WERI-Rb-1 (cell line): ENCODE results near the gene MAG.

Source experiments
- DNase-seq: peaks from one replicate; pipeline ENCODE4 v3.0.0-alpha.2; 2020
- H3K27ac ChIP-seq: fragments of 250-450 bp; sonication (Bioruptor Pico); 2 replicates; pipeline ENCODE4 v1.5.1; 2020; ENCODE audit warnings: mild to moderate bottlenecking, moderate library complexity
- H3K27me3 ChIP-seq: fragments of 250-450 bp; sonication (Bioruptor Pico); 2 replicates; pipeline ENCODE4 v1.5.1; 2021; ENCODE audit warnings: mild to moderate bottlenecking, low read depth, moderate library complexity; ENCODE audit not compliant: insufficient read depth, severe bottlenecking
- H3K36me3 ChIP-seq: fragments of 250-450 bp; sonication (Bioruptor Pico); 2 replicates; pipeline ENCODE4 v1.5.1; 2020; ENCODE audit warnings: mild to moderate bottlenecking, moderate library complexity
- H3K4me3 ChIP-seq: 2 replicates; pipeline ENCODE4 v1.5.1; 2011; ENCODE audit warnings: low read depth, mild to moderate bottlenecking, control low read depth, low read length
- H3K9me3 ChIP-seq: fragments of 250-450 bp; sonication (Bioruptor Pico); 2 replicates; pipeline ENCODE4 v1.5.1; 2021; ENCODE audit warnings: mild to moderate bottlenecking, moderate library complexity; ENCODE audit not compliant: severe bottlenecking
- TF ChIP-seq, protein P1 (sequence below): IDR thresholded peaks from 2 replicates; pipeline ENCODE4 v1.5.1; 2011; ENCODE audit warnings: low read depth, mild to moderate bottlenecking, control low read depth, inconsistent platforms, low read length

The MAG gene

DNA sequence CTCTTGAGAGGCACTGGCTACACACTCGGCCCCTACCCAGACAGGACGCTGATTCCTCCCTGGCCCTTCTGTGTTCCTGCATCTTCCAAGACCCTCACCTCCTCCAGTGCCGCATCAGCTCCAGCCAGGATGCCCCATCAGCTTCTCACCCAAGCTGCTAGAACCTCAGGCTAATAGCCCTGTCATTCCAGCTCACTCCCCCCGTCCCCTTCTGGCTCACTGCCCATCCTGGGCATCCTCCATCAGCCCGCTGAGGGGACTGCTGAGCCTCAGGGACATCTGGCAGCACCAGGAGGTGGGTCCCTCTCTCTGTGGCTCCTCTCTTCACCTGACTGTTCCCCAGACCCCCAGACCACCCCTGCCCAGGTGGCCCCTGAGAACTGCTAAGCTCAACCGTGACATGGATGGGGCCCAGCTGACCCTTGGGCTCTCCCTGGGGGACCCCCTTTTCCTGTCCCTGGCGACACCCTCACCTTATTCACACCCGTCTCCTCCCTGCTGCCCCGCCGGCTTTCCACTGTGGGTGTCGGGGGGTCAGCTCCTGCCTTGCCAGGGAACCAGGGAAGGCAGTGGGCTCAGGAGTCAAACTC, 71.1 kb downstream of the MAG start:
- Histone ChIP-seq H3K27ac (no peak overlapping the region), H3K27me3 (no peaks in the 10 kb centered on the region), H3K4me3 (no peak overlapping the region), H3K36me3 (no peaks in the 10 kb centered on the region), H3K9me3 (no peaks in the 10 kb centered on the region)
- TF ChIP-seq, protein P1, sequence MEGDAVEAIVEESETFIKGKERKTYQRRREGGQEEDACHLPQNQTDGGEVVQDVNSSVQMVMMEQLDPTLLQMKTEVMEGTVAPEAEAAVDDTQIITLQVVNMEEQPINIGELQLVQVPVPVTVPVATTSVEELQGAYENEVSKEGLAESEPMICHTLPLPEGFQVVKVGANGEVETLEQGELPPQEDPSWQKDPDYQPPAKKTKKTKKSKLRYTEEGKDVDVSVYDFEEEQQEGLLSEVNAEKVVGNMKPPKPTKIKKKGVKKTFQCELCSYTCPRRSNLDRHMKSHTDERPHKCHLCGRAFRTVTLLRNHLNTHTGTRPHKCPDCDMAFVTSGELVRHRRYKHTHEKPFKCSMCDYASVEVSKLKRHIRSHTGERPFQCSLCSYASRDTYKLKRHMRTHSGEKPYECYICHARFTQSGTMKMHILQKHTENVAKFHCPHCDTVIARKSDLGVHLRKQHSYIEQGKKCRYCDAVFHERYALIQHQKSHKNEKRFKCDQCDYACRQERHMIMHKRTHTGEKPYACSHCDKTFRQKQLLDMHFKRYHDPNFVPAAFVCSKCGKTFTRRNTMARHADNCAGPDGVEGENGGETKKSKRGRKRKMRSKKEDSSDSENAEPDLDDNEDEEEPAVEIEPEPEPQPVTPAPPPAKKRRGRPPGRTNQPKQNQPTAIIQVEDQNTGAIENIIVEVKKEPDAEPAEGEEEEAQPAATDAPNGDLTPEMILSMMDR = no peak
- DNase-seq = no peak
